NCI-H82 treated with DMSO at 0.1 percent for 48 hours (cell line): ENCODE measurements around the gene CDK15.

ENCODE experiments used
- DNase-seq: peaks from one replicate; lab custom pipeline; 2025; ENCODE audit not compliant: unreplicated experiment; lab: John Stamatoyannopoulos, UW

Gene CDK15

GRCh38 chr2:201932511-201932910 is 126.2 kb downstream of the CDK15 start:
- peak; percentile 95 for DNase-seq

DNA sequence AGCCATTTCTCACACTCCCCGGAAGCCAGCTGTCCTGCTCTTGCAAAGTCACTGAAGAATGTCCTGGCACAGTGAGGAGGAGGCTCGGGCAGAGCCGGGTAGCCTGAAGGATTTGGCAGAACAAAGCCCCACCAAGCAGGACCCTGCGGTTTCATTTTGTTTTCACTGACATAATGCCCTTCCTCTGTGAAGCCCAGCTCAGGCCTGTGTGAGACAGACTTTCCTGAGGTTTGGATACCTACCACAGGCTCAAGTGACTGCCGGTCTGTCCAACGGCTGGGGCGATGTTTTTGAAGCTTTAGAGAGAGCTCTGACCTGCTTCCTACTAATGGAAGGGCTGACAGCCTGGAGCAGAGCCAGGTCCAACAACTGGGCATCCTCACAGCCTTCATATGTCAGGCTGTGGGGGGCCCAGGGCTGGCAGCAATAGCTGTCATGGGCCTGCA is 127.5 kb downstream of the CDK15 start:
- no peak for DNase-seq

GRCh38 chr2:201936817-201937216 is 130.5 kb downstream of the CDK15 start:
- DNase-seq = no peak

DNA sequence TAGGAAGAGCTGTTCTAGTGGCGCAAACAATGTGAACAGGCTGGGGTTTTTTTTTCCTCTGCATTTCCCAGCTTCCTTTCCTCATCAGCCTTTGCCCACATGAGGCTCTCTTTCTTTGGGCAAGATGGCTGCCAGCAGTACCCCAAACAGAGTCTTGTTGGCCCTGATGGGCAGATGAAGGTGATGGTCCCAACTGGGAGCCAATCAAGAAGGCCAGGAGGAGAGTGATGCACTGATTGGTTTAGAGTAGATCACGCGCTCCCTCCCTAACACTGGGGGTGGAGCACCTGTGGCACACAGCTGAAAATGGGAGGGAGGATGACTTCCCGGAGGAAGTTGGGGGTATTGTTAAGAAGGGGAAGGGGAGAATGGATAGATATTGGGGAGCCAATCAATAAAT is 131.0 kb downstream of the CDK15 start:
- DNase-seq = no peak

DNA sequence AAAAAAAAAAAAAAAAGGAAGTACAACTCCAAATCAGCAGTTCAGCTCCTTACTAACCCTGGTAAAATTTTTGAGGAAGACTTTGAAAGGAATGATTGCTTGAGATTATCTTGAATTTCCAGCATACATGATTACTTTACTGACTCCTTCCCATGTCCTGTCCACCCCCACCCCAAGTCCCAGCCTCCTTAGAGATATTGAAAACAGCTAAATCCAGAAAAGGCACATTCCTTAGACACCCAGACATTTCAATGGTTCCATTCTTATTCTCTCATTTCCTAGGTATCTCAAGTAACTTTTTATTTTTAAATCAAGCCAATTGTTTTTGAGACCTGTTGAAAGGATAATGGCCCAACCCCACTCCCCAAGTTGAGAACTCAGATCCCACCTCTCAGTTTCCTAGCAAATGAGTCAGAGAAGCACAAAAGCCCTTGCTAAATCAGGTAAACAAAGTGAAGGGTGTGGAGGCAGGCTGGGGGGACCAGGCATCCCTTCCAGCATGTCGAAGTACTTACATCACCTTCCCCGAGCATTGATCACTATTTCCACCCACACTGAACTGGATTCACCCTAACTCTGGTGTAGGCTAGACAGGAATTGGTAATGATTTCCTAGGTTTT is 131.9 kb downstream of the CDK15 start:
- no peak for DNase-seq

DNA sequence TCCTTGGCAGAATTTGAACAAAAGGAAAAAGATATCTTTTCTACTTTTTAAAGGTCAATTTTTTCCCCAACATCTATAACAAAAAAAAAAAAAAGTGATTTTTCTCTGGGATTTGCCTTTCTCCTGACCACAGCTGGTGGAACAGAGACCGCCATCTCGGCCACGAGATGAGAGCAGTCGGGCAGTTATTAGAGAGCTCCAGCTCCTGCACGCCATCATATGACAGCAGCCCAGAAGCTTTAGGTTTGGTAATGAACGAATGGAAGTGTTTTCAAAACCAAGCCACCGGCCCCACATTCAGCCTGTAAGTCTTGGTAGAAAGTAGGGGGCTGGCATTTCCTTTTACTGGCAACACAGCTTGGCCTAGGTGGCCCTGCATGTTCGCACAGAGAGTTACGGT is 132.4 kb downstream of the CDK15 start:
- no peak for DNase-seq

DNA sequence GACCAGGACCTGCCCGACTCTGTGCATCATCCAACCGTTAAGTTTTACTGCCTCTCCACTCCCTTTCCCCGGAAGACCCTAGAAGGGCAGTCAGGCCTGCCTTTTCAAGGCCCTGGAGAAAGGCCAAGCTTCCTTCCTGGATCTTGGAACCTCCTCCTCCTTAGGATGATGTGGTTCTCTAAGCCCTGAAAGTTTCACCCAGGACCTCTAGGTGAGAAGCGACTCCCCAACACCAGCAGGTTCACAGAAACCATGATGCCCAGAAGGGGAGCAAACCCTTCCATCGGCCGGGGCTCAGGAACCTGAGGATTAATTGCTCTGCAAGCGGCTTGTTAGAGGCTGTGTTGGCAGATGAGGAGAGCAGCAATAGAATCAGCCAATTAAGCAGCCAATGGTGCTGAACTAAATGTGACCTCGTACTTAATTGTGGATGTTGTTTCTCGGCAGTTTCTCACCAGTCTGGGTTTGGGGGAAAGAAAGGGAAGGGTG is 133.2 kb downstream of the CDK15 start:
- DNase-seq = no peak

DNA sequence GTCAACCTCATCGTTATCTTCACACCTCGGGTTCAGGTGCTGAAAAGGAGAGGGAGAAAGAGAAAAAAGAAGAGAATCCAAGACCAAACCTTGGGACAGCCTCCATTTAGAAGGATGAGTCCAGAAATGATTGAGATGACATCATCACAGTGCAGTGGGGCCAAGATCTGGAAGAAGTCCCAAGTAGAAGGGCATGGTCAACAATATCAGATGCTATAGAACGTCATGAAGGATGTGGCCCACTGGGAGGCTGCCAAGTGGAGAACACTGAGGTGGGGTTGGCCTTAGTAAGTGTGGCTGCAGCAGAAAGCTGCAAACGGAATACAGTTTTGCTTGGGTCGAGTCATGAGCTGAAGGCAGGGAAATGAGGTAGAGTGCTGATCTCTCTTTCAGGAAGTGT is 136.2 kb downstream of the CDK15 start:
- no peak for DNase-seq
